ENCODE measurements around the gene UCN.

DNA sequence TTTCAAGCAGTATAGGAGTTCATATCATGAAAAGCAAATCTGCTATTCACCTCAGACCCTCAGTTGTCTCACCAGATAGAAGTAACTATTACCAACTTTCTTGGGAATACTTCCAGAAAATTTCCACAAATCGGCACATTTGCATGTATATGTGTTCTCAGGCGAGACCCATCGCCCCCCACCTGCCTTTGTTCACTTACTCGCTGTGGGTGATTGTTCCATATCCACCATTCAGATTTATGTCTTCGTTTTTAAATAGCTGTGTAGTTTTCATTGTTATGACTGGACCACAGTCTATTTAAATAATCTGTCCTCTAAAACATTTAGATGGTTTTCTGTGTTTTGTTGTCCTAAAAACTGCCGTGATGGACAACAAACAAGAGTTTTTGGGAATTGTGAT lies 22.8 kb downstream of the UCN start:
- TF ChIP-seq, protein P1, sequence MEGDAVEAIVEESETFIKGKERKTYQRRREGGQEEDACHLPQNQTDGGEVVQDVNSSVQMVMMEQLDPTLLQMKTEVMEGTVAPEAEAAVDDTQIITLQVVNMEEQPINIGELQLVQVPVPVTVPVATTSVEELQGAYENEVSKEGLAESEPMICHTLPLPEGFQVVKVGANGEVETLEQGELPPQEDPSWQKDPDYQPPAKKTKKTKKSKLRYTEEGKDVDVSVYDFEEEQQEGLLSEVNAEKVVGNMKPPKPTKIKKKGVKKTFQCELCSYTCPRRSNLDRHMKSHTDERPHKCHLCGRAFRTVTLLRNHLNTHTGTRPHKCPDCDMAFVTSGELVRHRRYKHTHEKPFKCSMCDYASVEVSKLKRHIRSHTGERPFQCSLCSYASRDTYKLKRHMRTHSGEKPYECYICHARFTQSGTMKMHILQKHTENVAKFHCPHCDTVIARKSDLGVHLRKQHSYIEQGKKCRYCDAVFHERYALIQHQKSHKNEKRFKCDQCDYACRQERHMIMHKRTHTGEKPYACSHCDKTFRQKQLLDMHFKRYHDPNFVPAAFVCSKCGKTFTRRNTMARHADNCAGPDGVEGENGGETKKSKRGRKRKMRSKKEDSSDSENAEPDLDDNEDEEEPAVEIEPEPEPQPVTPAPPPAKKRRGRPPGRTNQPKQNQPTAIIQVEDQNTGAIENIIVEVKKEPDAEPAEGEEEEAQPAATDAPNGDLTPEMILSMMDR (IDR thresholded peaks at IDR 0.05) = no peak
- no peak for TF ChIP-seq POLR2A (IDR thresholded peaks at IDR 0.05)
